Panc1 (cell line): ENCODE data around the gene EEIG1. TPM values are rescaled to one million over a fixed set of nuclear protein-coding genes. Genes with fewer than 3 reads are reported as not detected.

Source experiments
- ATAC-seq: fragments of 200-7000 bp; cut with Tn5 transposase; 2 replicates; pipeline ENCODE4 v1.9.1; 2020; ENCODE audit warnings: mild to moderate bottlenecking, moderate library complexity
- BruUV-seq: library from RNA; stranded (reverse); fragments of 400-500 nt; replicated peaks from 2 replicates; lab custom pipeline; 2021; lab: Mats Ljungman, UMichigan
- CTCF ChIA-PET: fragments of 300-600 bp; sonication (Branson Sonifier 250); formaldehyde crosslinking; loops from one replicate; lab custom pipeline; 2022; ENCODE audit warnings: antibody characterized with exemption; lab: Charles Lee
- POLR2A ChIA-PET: fragments of 300-600 bp; sonication (Branson Sonifier 250); formaldehyde crosslinking; loops from one replicate; lab custom pipeline; 2022; ENCODE audit warnings: antibody characterized with exemption; lab: Charles Lee
- DNase-seq: peaks from one replicate; pipeline ENCODE4 v3.0.0-alpha.2; 2010; ENCODE audit warnings: low read depth, low spot score
- H3K27ac ChIP-seq: 2 replicates; pipeline ENCODE4 v1.5.1; 2011; ENCODE audit warnings: mild to moderate bottlenecking, low read length, inconsistent platforms
- H3K27me3 ChIP-seq: fragments of 200-500 bp; sonication (Bioruptor generic); 2 replicates; pipeline ENCODE4 v1.6.0; 2014; ENCODE audit warnings: low read length, inconsistent platforms; ENCODE audit not compliant: control insufficient read depth, insufficient read depth
- H3K36me3 ChIP-seq: fragments of 200-500 bp; sonication (Bioruptor generic); 2 replicates; pipeline ENCODE4 v1.5.1; 2014; ENCODE audit warnings: inconsistent platforms, mild to moderate bottlenecking, low read length, moderate library complexity; ENCODE audit not compliant: control insufficient read depth, insufficient read depth
- H3K4me1 ChIP-seq: 2 replicates; pipeline ENCODE4 v1.5.1; 2011; ENCODE audit warnings: inconsistent platforms, mild to moderate bottlenecking, low read length, moderate library complexity; ENCODE audit not compliant: control insufficient read depth, insufficient read depth
- H3K4me3 ChIP-seq, 2 experiments: 2 replicates each; pipeline ENCODE4 v1.5.1; 2011 to 2012; ENCODE audit warnings: low read depth in 2 of 2, low read length in 2 of 2, mild to moderate bottlenecking in 2 of 2, inconsistent platforms in 1 of 2, moderate library complexity in 1 of 2
- H3K9me3 ChIP-seq: fragments of 200-500 bp; sonication (Bioruptor generic); 2 replicates; pipeline ENCODE4 v1.5.1; 2014; ENCODE audit warnings: low read depth, mild to moderate bottlenecking, inconsistent platforms, low read length, moderate library complexity; ENCODE audit not compliant: control insufficient read depth, insufficient read depth
- POLR2AphosphoS5 ChIP-seq: IDR thresholded peaks from 2 replicates; pipeline ENCODE4 v1.6.1; 2012; ENCODE audit warnings: mild to moderate bottlenecking, low read depth, low read length, moderate library complexity
- SIN3A ChIP-seq: IDR thresholded peaks from 2 replicates; pipeline ENCODE4 v1.6.1; 2012; ENCODE audit warnings: low read depth, mild to moderate bottlenecking, low read length, moderate library complexity, borderline replicate concordance; ENCODE audit not compliant: insufficient read depth
- TCF7L2 ChIP-seq: IDR thresholded peaks from 2 replicates; pipeline ENCODE4 v1.6.1; 2011; ENCODE audit warnings: mild to moderate bottlenecking, low read depth, low read length, inconsistent platforms
- in situ Hi-C: cut with HindIII; loops from 2 replicates; pipeline ENCODE4 v1.10.0; 2016; ENCODE audit warnings: low sequenced_read_pairs, low pct_unique_long_range_greater_than_20kb
- intact Hi-C: fragments of 100-400 bp; cut with micrococcal nuclease; formaldehyde crosslinking; loops from one replicate; pipeline ENCODE4 v1.10.0; 2022; ENCODE audit not compliant: unreplicated experiment
- total RNA-seq: library from RNA; stranded (reverse); gene quantifications from one replicate; pipeline ENCODE4 v1.2.1, GENCODE V29; 2021; ENCODE audit not compliant: unreplicated experiment
- TF ChIP-seq, protein P1 (sequence below), 2 experiments: IDR thresholded peaks; 2 replicates each; pipeline ENCODE4 v1.6.1; 2011 to 2012; ENCODE audit warnings: low read depth in 2 of 2, control low read depth in 1 of 2, low read length in 1 of 2, mild to moderate bottlenecking in 1 of 2, moderate library complexity in 1 of 2; ENCODE audit not compliant: insufficient read depth in 1 of 2
- TF ChIP-seq, protein P2 (sequence below): fragments of 450-650 bp; IDR thresholded peaks from 2 replicates; pipeline ENCODE4 v1.5.1; 2017; ENCODE audit warnings: mild to moderate bottlenecking

The EEIG1 gene
- total RNA-seq, 1 experiment from 2014 or later, result 361 TPM

DNA sequence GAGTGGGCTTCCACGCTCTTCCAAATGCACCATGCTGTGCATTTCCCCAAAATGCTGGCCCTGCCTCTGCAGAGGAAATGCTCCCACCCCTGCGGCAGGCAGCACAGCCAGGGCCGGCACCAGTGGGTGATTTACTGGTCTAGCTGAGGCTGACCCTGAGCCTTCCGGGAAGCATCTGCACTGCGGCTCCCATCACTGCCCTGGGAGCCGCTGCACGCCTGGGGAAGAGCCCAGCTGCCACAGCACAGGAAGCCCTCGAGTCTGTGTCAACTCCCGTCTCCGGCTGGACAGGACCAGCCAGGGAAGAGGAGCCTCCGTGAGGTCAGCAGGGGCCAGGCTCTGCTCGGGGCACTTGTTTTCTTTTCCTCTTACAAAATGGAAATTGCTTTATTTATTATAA is 25.1 kb upstream of the EEIG1 start:
- in situ Hi-C loops, result no loop called here
- CTCF ChIA-PET, result interaction anchor here (0.6 kb wide), 1 partner anchor 58 kb away, joined by 5 read pairs; no protein-coding TSS in a partner anchor
- intact Hi-C loops, result no loop called here
- BruUV-seq, result no TSS peak
- no peak for DNase-seq
- TF ChIP-seq, protein P1, sequence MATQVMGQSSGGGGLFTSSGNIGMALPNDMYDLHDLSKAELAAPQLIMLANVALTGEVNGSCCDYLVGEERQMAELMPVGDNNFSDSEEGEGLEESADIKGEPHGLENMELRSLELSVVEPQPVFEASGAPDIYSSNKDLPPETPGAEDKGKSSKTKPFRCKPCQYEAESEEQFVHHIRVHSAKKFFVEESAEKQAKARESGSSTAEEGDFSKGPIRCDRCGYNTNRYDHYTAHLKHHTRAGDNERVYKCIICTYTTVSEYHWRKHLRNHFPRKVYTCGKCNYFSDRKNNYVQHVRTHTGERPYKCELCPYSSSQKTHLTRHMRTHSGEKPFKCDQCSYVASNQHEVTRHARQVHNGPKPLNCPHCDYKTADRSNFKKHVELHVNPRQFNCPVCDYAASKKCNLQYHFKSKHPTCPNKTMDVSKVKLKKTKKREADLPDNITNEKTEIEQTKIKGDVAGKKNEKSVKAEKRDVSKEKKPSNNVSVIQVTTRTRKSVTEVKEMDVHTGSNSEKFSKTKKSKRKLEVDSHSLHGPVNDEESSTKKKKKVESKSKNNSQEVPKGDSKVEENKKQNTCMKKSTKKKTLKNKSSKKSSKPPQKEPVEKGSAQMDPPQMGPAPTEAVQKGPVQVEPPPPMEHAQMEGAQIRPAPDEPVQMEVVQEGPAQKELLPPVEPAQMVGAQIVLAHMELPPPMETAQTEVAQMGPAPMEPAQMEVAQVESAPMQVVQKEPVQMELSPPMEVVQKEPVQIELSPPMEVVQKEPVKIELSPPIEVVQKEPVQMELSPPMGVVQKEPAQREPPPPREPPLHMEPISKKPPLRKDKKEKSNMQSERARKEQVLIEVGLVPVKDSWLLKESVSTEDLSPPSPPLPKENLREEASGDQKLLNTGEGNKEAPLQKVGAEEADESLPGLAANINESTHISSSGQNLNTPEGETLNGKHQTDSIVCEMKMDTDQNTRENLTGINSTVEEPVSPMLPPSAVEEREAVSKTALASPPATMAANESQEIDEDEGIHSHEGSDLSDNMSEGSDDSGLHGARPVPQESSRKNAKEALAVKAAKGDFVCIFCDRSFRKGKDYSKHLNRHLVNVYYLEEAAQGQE (IDR thresholded peaks at IDR 0.05; ENCODE audit: insufficient read depth in 1 of 2, low read depth in 2 of 2, low read length in 1 of 2), result no peak
- TF ChIP-seq SIN3A, result no peak
- no peak for TF ChIP-seq TCF7L2
- TF ChIP-seq POLR2AphosphoS5, result no peak
- TF ChIP-seq, protein P2, sequence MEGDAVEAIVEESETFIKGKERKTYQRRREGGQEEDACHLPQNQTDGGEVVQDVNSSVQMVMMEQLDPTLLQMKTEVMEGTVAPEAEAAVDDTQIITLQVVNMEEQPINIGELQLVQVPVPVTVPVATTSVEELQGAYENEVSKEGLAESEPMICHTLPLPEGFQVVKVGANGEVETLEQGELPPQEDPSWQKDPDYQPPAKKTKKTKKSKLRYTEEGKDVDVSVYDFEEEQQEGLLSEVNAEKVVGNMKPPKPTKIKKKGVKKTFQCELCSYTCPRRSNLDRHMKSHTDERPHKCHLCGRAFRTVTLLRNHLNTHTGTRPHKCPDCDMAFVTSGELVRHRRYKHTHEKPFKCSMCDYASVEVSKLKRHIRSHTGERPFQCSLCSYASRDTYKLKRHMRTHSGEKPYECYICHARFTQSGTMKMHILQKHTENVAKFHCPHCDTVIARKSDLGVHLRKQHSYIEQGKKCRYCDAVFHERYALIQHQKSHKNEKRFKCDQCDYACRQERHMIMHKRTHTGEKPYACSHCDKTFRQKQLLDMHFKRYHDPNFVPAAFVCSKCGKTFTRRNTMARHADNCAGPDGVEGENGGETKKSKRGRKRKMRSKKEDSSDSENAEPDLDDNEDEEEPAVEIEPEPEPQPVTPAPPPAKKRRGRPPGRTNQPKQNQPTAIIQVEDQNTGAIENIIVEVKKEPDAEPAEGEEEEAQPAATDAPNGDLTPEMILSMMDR, result no peak
- H3K9me3 ChIP-seq, result no peaks in the 10 kb centered on the region
- peak overlapping the region in 1 of 2 experiments; percentile 27; a peak in 2 of 4 replicates for H3K4me3 ChIP-seq
- peak overlapping the region; percentile 91 for H3K27ac ChIP-seq
- H3K36me3 ChIP-seq, result no peaks in the 10 kb centered on the region
- peak; percentile 54 for ATAC-seq
- H3K4me1 ChIP-seq, result peaks cover 47% of the 10 kb centered on the region
- POLR2A ChIA-PET, result interaction anchor here (0.6 kb wide), 1 partner anchor 12 kb away, joined by 7 read pairs; no protein-coding TSS in a partner anchor
- no peaks in the 10 kb centered on the region for H3K27me3 ChIP-seq

DNA sequence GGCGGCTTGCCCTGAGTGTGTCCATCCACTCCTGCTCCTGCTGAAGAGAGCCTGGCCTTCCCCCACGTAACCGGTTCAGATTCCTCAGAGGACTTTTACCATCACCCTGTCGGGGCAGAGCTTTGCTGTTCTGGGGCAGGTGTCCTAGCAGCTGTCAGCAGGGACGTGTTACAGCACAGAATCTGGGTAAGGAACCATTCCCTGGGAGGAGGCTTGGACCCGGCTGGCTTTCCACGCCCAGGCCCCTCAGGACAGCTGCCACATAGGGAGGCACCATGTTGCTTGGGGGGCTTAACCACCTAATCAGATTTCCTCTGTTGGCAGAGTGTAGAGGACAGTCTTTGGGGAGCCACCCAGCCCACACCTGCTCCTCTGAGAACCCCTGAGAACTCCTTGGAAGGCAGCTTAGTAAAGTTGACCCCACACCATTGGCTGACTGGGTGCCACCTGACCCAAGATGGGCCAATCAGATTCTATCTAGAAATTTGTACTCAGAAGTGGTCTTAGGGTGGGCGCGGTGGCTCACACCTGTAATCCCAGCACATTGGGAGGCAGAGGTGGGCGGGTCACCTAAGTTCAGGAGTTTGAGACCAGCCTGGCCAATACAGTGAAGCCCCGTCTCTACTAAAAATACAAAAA is 23.3 kb upstream of the EEIG1 start:
- peaks cover 40% of the 10 kb centered on the region for H3K4me1 ChIP-seq
- ChIA-PET CTCF (no interaction called here), POLR2A (no interaction called here)
- no peaks in the 10 kb centered on the region for H3K27me3 ChIP-seq
- peak overlapping the region; percentile 72 for H3K27ac ChIP-seq
- no peaks in the 10 kb centered on the region for H3K36me3 ChIP-seq
- H3K4me3 ChIP-seq, result no peak overlapping the region
- no peaks in the 10 kb centered on the region for H3K9me3 ChIP-seq
- intact Hi-C loops (no loop called here), in situ Hi-C loops (no loop called here)
- ATAC-seq (no peak), DNase-seq (no peak)
- BruUV-seq, result no TSS peak
- TF ChIP-seq TCF7L2 (no peak), POLR2AphosphoS5 (no peak), SIN3A (no peak)
- TF ChIP-seq, protein P1 (IDR thresholded peaks at IDR 0.05; ENCODE audit: insufficient read depth in 1 of 2, low read depth in 2 of 2, low read length in 1 of 2), result no peak
- TF ChIP-seq, protein P2, result no peak
